Fibroblast of lung (primary cell): ENCODE data around the gene ANO1.

Experiments used
- CTCF ChIP-seq, 2 donors: IDR thresholded peaks in 1 of 2; conservative IDR thresholded peaks in 1 of 2; 1 replicate in 1 of 2; 2 replicates in 1 of 2; pipeline ENCODE4 v1.5.1; 2011 to 2012; ENCODE audit warnings: low read length in 2 of 2, control low read depth in 1 of 2, inconsistent platforms in 1 of 2, low read depth in 1 of 2, mild to moderate bottlenecking in 1 of 2
- EZH2 ChIP-seq: IDR thresholded peaks from 2 replicates; pipeline ENCODE4 v1.5.1; 2012; ENCODE audit warnings: low read length, control low read depth, mild to moderate bottlenecking; ENCODE audit errors: missing control alignments

GRCh38 chr11:70175236-70175698, 97.2 kb downstream of the ANO1 start:
- TF ChIP-seq CTCF (conservative IDR thresholded peaks at IDR 0.05 in 1 of 2, IDR thresholded peaks at IDR 0.05 in 1 of 2; ENCODE audit: low read depth in 1 of 2, low read length in 2 of 2) (no peak), EZH2 (no peak)
